Mesendoderm (in vitro differentiated cells): ENCODE measurements around the gene ITGB3.

ENCODE experiments used
- DNase-seq: peaks from one replicate; pipeline ENCODE4 v3.0.0; 2013
- H2AK5ac ChIP-seq: 2 replicates; pipeline ENCODE4 v1.6.1; 2013; ENCODE audit warnings: low read length, inconsistent platforms
- H2BK120ac ChIP-seq: 2 replicates; pipeline ENCODE4 v1.6.1; 2013; ENCODE audit warnings: low read depth, mild to moderate bottlenecking, low read length, moderate library complexity, mixed read lengths
- H2BK15ac ChIP-seq: replicated peaks from 2 replicates; pipeline ENCODE4 v1.6.1; 2013; ENCODE audit warnings: low read depth, mild to moderate bottlenecking, moderate library complexity
- H2BK5ac ChIP-seq: 2 replicates; pipeline ENCODE4 v1.6.1; 2013; ENCODE audit warnings: low read length, inconsistent platforms
- H3K18ac ChIP-seq: 2 replicates; pipeline ENCODE4 v1.6.1; 2013; ENCODE audit warnings: mild to moderate bottlenecking, low read length, mixed read lengths
- H3K23ac ChIP-seq: one replicate; pipeline ENCODE4 v1.6.1; 2013; ENCODE audit warnings: low read length
- H3K27ac ChIP-seq: 2 replicates; pipeline ENCODE4 v1.5.1; 2013; ENCODE audit warnings: low read depth, mild to moderate bottlenecking, inconsistent platforms, low read length, moderate library complexity
- H3K27me3 ChIP-seq: 2 replicates; pipeline ENCODE4 v1.6.1; 2013; ENCODE audit warnings: low read length, control low read depth, mild to moderate bottlenecking, inconsistent platforms; ENCODE audit not compliant: insufficient read depth, poor library complexity
- H3K36me3 ChIP-seq: 2 replicates; pipeline ENCODE4 v1.6.1; 2013; ENCODE audit warnings: low read length, inconsistent platforms; ENCODE audit not compliant: control insufficient read depth, insufficient read depth
- H3K4ac ChIP-seq: one replicate; pipeline ENCODE4 v1.6.1; 2013; ENCODE audit warnings: low read depth, mild to moderate bottlenecking, low read length, moderate library complexity
- H3K4me1 ChIP-seq: 2 replicates; pipeline ENCODE4 v1.6.1; 2013; ENCODE audit warnings: low read depth, low read length, inconsistent platforms; ENCODE audit not compliant: control insufficient read depth
- H3K4me2 ChIP-seq: 2 replicates; pipeline ENCODE4 v1.6.1; 2013; ENCODE audit warnings: low read length
- H3K4me3 ChIP-seq: 2 replicates; pipeline ENCODE4 v1.5.1; 2013; ENCODE audit warnings: mild to moderate bottlenecking, low read length
- H3K56ac ChIP-seq: one replicate; pipeline ENCODE4 v1.6.1; 2013; ENCODE audit warnings: low read length
- H3K79me1 ChIP-seq: 2 replicates; pipeline ENCODE4 v1.6.1; 2013; ENCODE audit warnings: low read length, inconsistent platforms
- H3K79me2 ChIP-seq: 2 replicates; pipeline ENCODE4 v1.6.1; 2013; ENCODE audit warnings: mild to moderate bottlenecking, low read length; ENCODE audit not compliant: control insufficient read depth, insufficient read depth
- H3K9ac ChIP-seq: 2 replicates; pipeline ENCODE4 v1.6.1; 2013; ENCODE audit warnings: low read length, inconsistent platforms
- H4K5ac ChIP-seq: one replicate; pipeline ENCODE4 v1.6.1; 2013; ENCODE audit warnings: low read length
- H4K8ac ChIP-seq: one replicate; pipeline ENCODE4 v1.6.1; 2013; ENCODE audit warnings: low read depth, mild to moderate bottlenecking, control low read depth, low read length, moderate library complexity
- WGBS: extraction: QIAGEN DNeasy Blood & Tissue Kit; methylation state at CpG from one replicate; pipeline ENCODE4 v1.1.7; 2013; ENCODE audit warnings: low lambda C conversion rate, missing lambda C conversion rate; ENCODE audit not compliant: insufficient coverage; ENCODE audit errors: extremely low coverage; 5-methylcytosine and 5-hydroxymethylcytosine counted together

ITGB3 gene

DNA sequence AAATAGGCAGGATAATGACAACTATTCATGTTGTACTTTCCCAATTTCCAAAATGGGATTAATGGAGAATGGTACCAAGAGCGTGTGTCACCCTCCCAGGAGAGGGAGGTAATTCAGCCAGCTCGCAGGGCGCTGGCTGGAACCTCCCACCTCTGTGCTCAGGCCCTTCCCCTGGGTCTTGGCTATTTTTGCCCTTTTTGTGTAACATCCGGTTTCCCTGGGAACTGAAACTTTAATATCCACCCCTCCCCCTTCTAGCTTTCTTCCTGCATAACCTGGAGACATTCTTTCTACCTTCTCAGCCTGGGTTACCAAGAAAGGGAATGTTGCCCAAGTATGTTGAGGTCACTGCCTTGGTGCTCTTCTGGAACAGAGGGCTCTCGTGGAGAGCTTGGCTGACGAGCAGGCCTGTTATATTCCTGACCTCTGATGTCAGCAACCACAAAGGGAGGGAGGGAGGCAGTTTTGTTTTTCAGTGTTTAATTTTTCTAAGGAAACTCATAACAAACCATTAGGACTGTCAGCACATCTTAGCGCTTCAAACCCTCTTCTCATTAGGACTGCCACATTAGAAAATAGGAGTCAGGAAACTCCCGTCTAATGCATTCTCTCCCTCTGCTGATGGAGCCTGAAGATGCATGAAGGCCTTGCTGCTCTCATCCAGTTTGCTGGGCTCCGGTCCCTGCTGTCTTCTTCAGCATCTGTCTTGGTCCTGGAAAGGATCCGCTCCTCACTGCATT is 25.6 kb downstream of the ITGB3 start:
- H2BK15ac ChIP-seq, result no peak overlapping the region
- H3K36me3 ChIP-seq, result no peaks in the 10 kb centered on the region
- H3K4me3 ChIP-seq, result no peak overlapping the region
- no peaks in the 10 kb centered on the region for H3K27me3 ChIP-seq
- H3K56ac ChIP-seq, result no peak overlapping the region
- H3K79me1 ChIP-seq, result no peaks in the 10 kb centered on the region
- no peak overlapping the region for H2AK5ac ChIP-seq
- no peak overlapping the region for H4K5ac ChIP-seq
- H3K27ac ChIP-seq, result no peak overlapping the region
- H3K23ac ChIP-seq, result no peak overlapping the region
- no peak overlapping the region for H3K9ac ChIP-seq
- peaks cover 12% of the 10 kb centered on the region for H3K4me1 ChIP-seq
- no peak overlapping the region for H3K4me2 ChIP-seq
- no peak overlapping the region for H2BK5ac ChIP-seq
- H2BK120ac ChIP-seq, result no peak overlapping the region
- no peak overlapping the region for H3K18ac ChIP-seq
- DNase-seq, result peak; percentile 90
- WGBS, result no CpG with 5 or more reads among the region's 10 CpGs
- H4K8ac ChIP-seq, result no peak overlapping the region
- no peak overlapping the region for H3K4ac ChIP-seq
- H3K79me2 ChIP-seq, result no peaks in the 10 kb centered on the region

DNA sequence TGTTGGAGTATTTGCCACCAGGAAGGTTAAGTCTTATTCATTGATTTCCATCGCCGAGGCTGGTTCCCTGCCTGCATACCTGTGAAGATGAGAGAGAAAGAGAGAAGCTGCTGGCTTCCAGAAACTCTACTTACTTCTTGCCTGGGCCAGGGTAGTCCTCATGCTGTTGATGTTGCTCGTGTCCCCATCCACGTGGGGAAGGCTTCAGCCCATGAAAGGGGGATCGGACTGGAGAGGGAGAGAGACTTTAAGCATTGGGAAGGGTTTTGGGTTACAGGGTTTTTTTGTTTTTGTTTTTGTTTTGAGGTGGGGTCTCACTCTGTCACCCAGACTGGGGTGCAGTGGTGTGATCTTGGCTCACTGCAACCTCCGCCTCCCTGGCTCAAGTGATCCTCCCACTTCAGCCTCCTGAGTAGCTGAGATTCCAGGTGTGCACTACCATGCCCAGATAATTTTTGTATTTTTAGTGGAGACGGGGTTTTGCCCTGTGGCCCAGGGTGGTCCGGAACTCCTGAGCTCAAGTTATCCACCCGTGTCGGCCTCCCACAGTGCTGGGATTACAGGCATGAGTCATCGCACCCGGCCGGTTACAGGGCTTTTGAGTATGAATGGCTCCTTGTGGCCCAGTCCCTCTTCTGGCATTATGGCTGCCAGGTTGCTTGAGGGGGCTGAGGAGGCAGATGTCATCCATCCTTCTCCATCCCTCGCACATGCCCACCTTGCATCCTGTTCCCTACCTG is 26.6 kb downstream of the ITGB3 start:
- Histone ChIP-seq H2BK120ac (no peak overlapping the region), H2BK5ac (no peak overlapping the region), H4K5ac (no peak overlapping the region), H3K9ac (no peak overlapping the region), H4K8ac (no peak overlapping the region), H3K56ac (no peak overlapping the region), H3K23ac (no peak overlapping the region), H3K79me1 (no peaks in the 10 kb centered on the region), H3K27me3 (no peaks in the 10 kb centered on the region), H3K4me3 (no peak overlapping the region), H3K27ac (no peak overlapping the region), H3K4me1 (peaks cover 10% of the 10 kb centered on the region), H2BK15ac (no peak overlapping the region), H3K18ac (no peak overlapping the region), H3K79me2 (no peaks in the 10 kb centered on the region), H3K36me3 (no peaks in the 10 kb centered on the region), H2AK5ac (no peak overlapping the region), H3K4ac (no peak overlapping the region), H3K4me2 (no peak overlapping the region)
- whole genome bisulfite sequencing, result no CpG with 5 or more reads among the region's 14 CpGs
- DNase-seq, result no peak

DNA sequence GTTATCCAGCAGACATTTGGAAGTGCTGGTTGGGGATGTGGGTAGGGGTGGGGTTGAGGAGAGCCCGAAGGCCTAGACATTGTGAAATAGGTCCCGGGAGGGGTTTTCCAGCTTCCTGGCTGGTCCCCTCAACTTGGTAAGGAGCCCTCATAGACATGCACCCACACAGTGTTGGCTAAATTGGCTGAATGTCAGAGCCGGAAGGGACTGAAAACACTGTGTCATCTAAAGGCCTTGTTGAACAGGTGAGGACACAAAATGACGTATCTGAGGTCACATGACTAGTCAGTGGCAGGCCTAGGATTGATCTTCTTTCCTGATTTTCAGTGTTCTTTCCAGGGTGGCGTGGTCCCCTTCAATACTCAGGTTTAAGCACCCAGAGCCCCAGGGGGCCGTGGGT is 27.6 kb downstream of the ITGB3 start:
- no peak overlapping the region for H3K27ac ChIP-seq
- H3K18ac ChIP-seq, result no peak overlapping the region

DNA sequence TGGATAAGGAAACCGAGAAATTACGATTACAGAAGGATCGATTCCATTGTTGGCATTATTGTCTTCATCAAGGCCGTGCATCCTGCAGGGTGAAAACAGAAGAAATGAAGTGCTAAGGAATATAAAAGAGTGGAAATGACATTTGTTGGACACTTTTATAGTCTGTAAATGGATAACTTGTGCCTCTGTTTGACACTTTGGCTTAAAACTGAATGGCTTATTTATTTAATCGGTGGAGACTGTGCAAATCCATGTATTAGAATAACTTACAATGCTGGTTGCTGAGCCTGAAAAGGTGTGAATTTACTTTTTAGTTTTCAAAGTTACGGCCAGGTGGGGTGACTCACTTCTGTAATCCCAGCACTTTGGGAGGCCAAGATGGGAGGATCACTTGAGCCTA is 31.4 kb downstream of the ITGB3 start:
- H3K9ac ChIP-seq, result no peak overlapping the region
- WGBS, result no CpG with 5 or more reads among the region's 6 CpGs
- no peak overlapping the region for H2BK5ac ChIP-seq
- H4K5ac ChIP-seq, result no peak overlapping the region
- no peaks in the 10 kb centered on the region for H3K4me1 ChIP-seq
- no peak overlapping the region for H3K27ac ChIP-seq
- H3K79me1 ChIP-seq, result no peaks in the 10 kb centered on the region
- H4K8ac ChIP-seq, result no peak overlapping the region
- no peaks in the 10 kb centered on the region for H3K27me3 ChIP-seq
- H3K56ac ChIP-seq, result no peak overlapping the region
- H3K4me2 ChIP-seq, result no peak overlapping the region
- no peak overlapping the region for H2BK15ac ChIP-seq
- H3K4ac ChIP-seq, result no peak overlapping the region
- H3K18ac ChIP-seq, result no peak overlapping the region
- no peaks in the 10 kb centered on the region for H3K79me2 ChIP-seq
- no peak overlapping the region for H3K23ac ChIP-seq
- DNase-seq, result no peak
- H2BK120ac ChIP-seq, result no peak overlapping the region
- H3K36me3 ChIP-seq, result no peaks in the 10 kb centered on the region
- no peak overlapping the region for H3K4me3 ChIP-seq
- H2AK5ac ChIP-seq, result no peak overlapping the region

More for the DNA sequence above, 27.6 kb downstream of the ITGB3 start:
- H3K79me2 ChIP-seq, result no peaks in the 10 kb centered on the region
- no peak overlapping the region for H3K4me3 ChIP-seq
- no peak overlapping the region for H3K4me2 ChIP-seq
- H3K9ac ChIP-seq, result no peak overlapping the region
- H2BK15ac ChIP-seq, result no peak overlapping the region
- H3K56ac ChIP-seq, result no peak overlapping the region
- H3K4me1 ChIP-seq, result peaks cover 4% of the 10 kb centered on the region
- no peaks in the 10 kb centered on the region for H3K27me3 ChIP-seq
- H2BK5ac ChIP-seq, result no peak overlapping the region
- no peak overlapping the region for H3K4ac ChIP-seq
- H2AK5ac ChIP-seq, result no peak overlapping the region
- no peak for DNase-seq
- H3K36me3 ChIP-seq, result no peaks in the 10 kb centered on the region
- H2BK120ac ChIP-seq, result no peak overlapping the region
- no peak overlapping the region for H4K8ac ChIP-seq
- no peak overlapping the region for H4K5ac ChIP-seq
- no CpG with 5 or more reads among the region's 6 CpGs for WGBS
- H3K23ac ChIP-seq, result no peak overlapping the region
- H3K79me1 ChIP-seq, result no peaks in the 10 kb centered on the region

DNA sequence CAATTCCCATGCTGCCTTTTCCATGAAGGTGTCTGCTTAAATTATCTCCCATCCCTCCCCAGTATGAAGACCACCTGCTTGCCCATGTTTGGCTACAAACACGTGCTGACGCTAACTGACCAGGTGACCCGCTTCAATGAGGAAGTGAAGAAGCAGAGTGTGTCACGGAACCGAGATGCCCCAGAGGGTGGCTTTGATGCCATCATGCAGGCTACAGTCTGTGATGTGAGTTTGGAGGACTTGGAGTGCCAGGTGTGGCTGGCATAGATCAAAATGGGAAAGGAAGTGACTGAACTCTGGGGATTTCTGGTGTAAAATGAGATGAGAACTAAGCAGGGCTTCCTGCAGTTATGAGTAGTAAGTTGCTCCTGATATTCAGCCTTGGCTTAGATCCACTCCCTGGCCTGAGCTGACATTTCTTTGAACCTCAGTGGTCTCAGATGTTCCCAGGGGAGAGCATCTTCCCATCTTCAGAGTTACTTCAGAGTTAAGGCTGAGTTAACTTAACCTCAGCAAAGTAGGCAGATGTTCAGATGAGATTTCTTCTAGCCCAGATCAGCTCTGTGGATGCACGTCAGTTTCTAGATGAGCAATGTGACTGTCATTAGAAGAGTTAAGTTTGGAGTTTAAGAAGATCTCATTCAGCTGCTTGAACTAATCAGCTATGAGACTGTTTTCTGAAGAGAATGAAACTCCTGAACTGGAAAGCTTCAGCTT is 32.7 kb downstream of the ITGB3 start:
- DNase-seq, result no peak
- Histone ChIP-seq H3K18ac (no peak overlapping the region), H3K4me1 (no peaks in the 10 kb centered on the region), H3K23ac (no peak overlapping the region), H2BK120ac (no peak overlapping the region), H3K4me3 (no peak overlapping the region), H2AK5ac (no peak overlapping the region), H3K27ac (no peak overlapping the region), H2BK5ac (no peak overlapping the region), H3K4ac (no peak overlapping the region), H4K5ac (no peak overlapping the region), H3K79me2 (no peaks in the 10 kb centered on the region), H3K36me3 (no peaks in the 10 kb centered on the region), H3K56ac (no peak overlapping the region), H4K8ac (no peak overlapping the region), H3K79me1 (no peaks in the 10 kb centered on the region), H3K27me3 (no peaks in the 10 kb centered on the region), H3K9ac (no peak overlapping the region), H2BK15ac (no peak overlapping the region), H3K4me2 (no peak overlapping the region)
- WGBS, result no CpG with 5 or more reads among the region's 6 CpGs
